Body of pancreas (tissue), 4 donors: Measurements from ENCODE around the gene KMT2B.

Experiments
- POLR2A ChIP-seq, 3 donors: fragments of 450-650 bp; IDR thresholded peaks; one replicate each; pipeline ENCODE4 v1.6.1; 2016; ENCODE audit warnings: antibody characterized with exemption in 3 of 3, mild to moderate bottlenecking in 2 of 3
- TF ChIP-seq, protein P1 (sequence below), 7 experiments: fragments of 450-650 bp in 4 of 7; fragments of 200-600 bp in 3 of 7; sonication (generic) in 3 of 7; IDR thresholded peaks; one replicate each; pipeline ENCODE4 v1.5.1; 2016 to 2019; ENCODE audit warnings: antibody characterized with exemption in 7 of 7

GRCh38 chr19:35719402-35720162 is 1.8 kb downstream of the KMT2B start:
- TF ChIP-seq, protein P1, sequence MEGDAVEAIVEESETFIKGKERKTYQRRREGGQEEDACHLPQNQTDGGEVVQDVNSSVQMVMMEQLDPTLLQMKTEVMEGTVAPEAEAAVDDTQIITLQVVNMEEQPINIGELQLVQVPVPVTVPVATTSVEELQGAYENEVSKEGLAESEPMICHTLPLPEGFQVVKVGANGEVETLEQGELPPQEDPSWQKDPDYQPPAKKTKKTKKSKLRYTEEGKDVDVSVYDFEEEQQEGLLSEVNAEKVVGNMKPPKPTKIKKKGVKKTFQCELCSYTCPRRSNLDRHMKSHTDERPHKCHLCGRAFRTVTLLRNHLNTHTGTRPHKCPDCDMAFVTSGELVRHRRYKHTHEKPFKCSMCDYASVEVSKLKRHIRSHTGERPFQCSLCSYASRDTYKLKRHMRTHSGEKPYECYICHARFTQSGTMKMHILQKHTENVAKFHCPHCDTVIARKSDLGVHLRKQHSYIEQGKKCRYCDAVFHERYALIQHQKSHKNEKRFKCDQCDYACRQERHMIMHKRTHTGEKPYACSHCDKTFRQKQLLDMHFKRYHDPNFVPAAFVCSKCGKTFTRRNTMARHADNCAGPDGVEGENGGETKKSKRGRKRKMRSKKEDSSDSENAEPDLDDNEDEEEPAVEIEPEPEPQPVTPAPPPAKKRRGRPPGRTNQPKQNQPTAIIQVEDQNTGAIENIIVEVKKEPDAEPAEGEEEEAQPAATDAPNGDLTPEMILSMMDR (IDR thresholded peaks at IDR 0.05): no peak
- no peak for TF ChIP-seq POLR2A (IDR thresholded peaks at IDR 0.05)
